Measurements from ENCODE around the gene KNOP1. TPM values are rescaled to one million over a fixed set of nuclear protein-coding genes. Genes with fewer than 3 reads are reported as not detected.

The KNOP1 gene
- total RNA-seq, 1 donor from 2014 or later = 24.2 TPM

DNA sequence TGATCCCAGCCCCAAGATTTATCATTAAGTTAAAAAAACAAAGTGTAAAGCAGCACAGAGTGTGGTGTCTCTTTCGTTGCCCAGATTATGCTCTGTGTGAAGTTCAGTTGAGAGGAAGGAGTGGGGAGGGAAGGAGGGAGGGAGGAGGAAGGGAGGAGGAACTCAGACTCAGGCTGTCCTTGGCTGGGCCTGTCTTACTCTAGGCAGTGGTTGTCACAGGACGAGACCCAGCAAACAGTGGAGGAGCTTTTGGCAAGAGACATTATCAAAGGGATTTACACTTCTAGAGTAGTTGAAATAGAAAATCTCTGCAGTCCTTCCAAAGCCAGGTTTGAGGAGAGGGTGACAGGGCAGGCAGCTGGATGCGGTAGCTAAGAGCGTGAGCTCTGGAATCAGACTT lies 27.8 kb downstream of the KNOP1 start:
- H3K4me1 Mint-ChIP-seq (ENCODE audit: unreplicated experiment) = peaks cover 15% of the 10 kb centered on the region
- H3K27ac Mint-ChIP-seq (ENCODE audit: unreplicated experiment) = no peak overlapping the region
- TF ChIP-seq, protein P1, sequence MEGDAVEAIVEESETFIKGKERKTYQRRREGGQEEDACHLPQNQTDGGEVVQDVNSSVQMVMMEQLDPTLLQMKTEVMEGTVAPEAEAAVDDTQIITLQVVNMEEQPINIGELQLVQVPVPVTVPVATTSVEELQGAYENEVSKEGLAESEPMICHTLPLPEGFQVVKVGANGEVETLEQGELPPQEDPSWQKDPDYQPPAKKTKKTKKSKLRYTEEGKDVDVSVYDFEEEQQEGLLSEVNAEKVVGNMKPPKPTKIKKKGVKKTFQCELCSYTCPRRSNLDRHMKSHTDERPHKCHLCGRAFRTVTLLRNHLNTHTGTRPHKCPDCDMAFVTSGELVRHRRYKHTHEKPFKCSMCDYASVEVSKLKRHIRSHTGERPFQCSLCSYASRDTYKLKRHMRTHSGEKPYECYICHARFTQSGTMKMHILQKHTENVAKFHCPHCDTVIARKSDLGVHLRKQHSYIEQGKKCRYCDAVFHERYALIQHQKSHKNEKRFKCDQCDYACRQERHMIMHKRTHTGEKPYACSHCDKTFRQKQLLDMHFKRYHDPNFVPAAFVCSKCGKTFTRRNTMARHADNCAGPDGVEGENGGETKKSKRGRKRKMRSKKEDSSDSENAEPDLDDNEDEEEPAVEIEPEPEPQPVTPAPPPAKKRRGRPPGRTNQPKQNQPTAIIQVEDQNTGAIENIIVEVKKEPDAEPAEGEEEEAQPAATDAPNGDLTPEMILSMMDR (IDR thresholded peaks at IDR 0.05) = no peak
- no peak for DNase-seq (ENCODE audit: extremely low spot score, unreplicated experiment)
- H3K36me3 Mint-ChIP-seq (ENCODE audit: unreplicated experiment) = peaks cover 28% of the 10 kb centered on the region
- peaks cover 4% of the 10 kb centered on the region for H3K9me3 Mint-ChIP-seq (ENCODE audit: unreplicated experiment)
- H3K4me3 Mint-ChIP-seq (ENCODE audit: unreplicated experiment) = no peak overlapping the region
- no peaks in the 10 kb centered on the region for H3K27me3 Mint-ChIP-seq (ENCODE audit: unreplicated experiment)

DNA sequence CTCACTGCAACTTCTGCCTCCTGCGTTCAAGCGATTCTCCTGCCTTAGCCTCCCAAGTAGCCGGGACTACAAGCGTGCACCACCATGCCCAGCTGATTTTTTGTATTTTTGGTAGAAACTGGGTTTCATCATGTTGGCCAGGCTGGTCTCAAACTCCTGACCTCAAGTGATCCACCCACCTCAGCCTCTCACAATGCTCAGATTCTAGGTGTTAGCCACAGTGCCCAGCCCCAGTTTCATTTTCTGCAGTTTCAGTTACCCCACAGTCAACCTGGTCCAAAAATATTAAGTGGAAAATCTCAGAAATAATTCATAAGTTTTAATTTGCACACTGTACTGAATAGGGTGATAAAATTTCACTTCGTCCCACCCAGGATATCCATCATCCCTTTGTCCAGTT lies 28.7 kb downstream of the KNOP1 start:
- H3K9me3 Mint-ChIP-seq (ENCODE audit: unreplicated experiment) = peaks cover 5% of the 10 kb centered on the region
- no peaks in the 10 kb centered on the region for H3K27me3 Mint-ChIP-seq (ENCODE audit: unreplicated experiment)
- DNase-seq (ENCODE audit: extremely low spot score, unreplicated experiment) = no peak
- peaks cover 15% of the 10 kb centered on the region for H3K4me1 Mint-ChIP-seq (ENCODE audit: unreplicated experiment)
- TF ChIP-seq, protein P1 (IDR thresholded peaks at IDR 0.05) = no peak
- H3K4me3 Mint-ChIP-seq (ENCODE audit: unreplicated experiment) = no peak overlapping the region
- no peak overlapping the region for H3K27ac Mint-ChIP-seq (ENCODE audit: unreplicated experiment)
- H3K36me3 Mint-ChIP-seq (ENCODE audit: unreplicated experiment) = peaks cover 31% of the 10 kb centered on the region

DNA sequence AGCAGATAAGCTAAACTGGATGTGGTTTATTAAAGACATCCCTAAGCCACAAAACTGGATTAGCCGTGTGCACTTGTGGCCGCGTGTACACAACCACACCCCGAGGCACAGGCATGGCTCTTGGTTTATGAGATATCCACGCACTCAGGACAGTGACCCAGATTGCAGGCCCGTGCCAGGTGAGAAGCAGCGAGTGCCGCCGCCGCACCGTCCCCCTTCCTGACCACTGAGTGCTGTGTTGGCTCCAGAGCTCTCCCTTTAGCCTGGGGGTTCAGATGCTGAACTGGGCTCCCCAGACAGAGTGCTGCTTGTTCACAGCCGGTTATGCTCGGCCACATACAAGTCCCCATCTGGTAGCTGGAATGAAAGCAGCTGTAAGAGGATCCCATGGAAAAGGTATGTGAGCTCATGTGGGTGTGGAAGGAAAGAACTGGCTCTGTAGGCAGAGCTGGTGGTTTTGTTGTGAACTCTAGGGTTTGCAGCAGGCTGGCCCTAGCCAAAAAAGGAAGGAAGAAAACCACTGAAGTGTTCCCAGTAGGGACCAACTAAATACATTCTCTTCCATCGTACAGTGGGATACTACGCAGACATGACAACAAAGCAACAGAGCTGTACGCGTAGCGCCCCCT lies 29.5 kb downstream of the KNOP1 start:
- peaks cover 31% of the 10 kb centered on the region for H3K36me3 Mint-ChIP-seq (ENCODE audit: unreplicated experiment)

DNA sequence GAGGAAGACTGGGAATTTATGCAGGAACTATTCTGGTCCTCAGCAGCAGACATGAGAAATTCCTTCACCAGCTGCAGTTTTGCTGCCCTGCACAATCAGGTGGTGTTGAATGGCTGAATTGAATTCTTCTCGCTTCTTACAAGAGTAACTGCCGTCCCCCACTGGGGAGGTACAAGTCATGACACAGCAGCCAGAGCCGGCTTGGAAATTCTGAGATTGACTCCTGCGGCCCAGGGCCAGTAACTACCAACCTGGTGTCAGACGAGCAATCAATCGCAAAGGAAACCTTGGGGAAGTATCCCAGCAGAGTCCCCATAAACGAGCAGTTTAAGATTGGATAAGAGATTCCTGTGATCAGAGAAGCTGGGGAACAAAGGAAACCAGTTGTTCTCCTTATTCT lies 30.7 kb downstream of the KNOP1 start:
- H3K36me3 Mint-ChIP-seq (ENCODE audit: unreplicated experiment) = peaks cover 35% of the 10 kb centered on the region
- peaks cover 15% of the 10 kb centered on the region for H3K4me1 Mint-ChIP-seq (ENCODE audit: unreplicated experiment)
- TF ChIP-seq, protein P1 (IDR thresholded peaks at IDR 0.05) = no peak
- no peaks in the 10 kb centered on the region for H3K27me3 Mint-ChIP-seq (ENCODE audit: unreplicated experiment)
- no peak overlapping the region for H3K4me3 Mint-ChIP-seq (ENCODE audit: unreplicated experiment)
- peaks cover 5% of the 10 kb centered on the region for H3K9me3 Mint-ChIP-seq (ENCODE audit: unreplicated experiment)
- no peak for DNase-seq (ENCODE audit: extremely low spot score, unreplicated experiment)
- no peak overlapping the region for H3K27ac Mint-ChIP-seq (ENCODE audit: unreplicated experiment)

More for the DNA sequence above, 29.5 kb downstream of the KNOP1 start:
- Mint-ChIP-seq H3K4me3 (ENCODE audit: unreplicated experiment) (no peak overlapping the region), H3K4me1 (ENCODE audit: unreplicated experiment) (peaks cover 15% of the 10 kb centered on the region), H3K27me3 (ENCODE audit: unreplicated experiment) (no peaks in the 10 kb centered on the region), H3K9me3 (ENCODE audit: unreplicated experiment) (peaks cover 5% of the 10 kb centered on the region), H3K27ac (ENCODE audit: unreplicated experiment) (no peak overlapping the region)
- no peak for DNase-seq (ENCODE audit: extremely low spot score, unreplicated experiment)
- TF ChIP-seq, protein P1 (IDR thresholded peaks at IDR 0.05) = no peak

DNA sequence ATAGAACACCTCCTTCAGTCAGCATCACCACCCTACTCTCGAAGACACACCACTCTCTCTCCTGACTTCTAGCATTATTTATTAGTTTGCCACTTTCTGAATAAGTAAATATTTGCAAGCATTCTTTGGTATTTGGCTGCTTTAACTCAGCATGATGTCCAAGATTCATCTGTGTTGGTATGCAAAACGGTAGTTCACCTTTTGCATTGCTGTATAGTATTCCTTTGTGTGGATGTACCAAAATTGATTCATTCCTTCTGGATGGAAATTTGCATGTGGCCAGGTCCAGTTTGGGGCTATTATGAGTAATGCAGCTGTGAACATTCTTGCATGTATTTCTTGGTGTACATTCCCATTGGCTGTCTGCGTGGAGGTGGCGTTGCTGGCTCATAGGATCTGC lies 32.9 kb downstream of the KNOP1 start:
- no peak overlapping the region for H3K4me3 Mint-ChIP-seq (ENCODE audit: unreplicated experiment)

More for the DNA sequence above, 32.9 kb downstream of the KNOP1 start:
- Mint-ChIP-seq H3K4me1 (ENCODE audit: unreplicated experiment) (peaks cover 4% of the 10 kb centered on the region), H3K27me3 (ENCODE audit: unreplicated experiment) (no peaks in the 10 kb centered on the region), H3K36me3 (ENCODE audit: unreplicated experiment) (peaks cover 36% of the 10 kb centered on the region), H3K27ac (ENCODE audit: unreplicated experiment) (no peak overlapping the region), H3K9me3 (ENCODE audit: unreplicated experiment) (peaks cover 5% of the 10 kb centered on the region)
- TF ChIP-seq, protein P1 (IDR thresholded peaks at IDR 0.05) = no peak
- DNase-seq (ENCODE audit: extremely low spot score, unreplicated experiment) = no peak
